ENCODE results near the gene ASPM.

- TF ChIP-seq CTCF (IDR thresholded peaks at IDR 0.05; ENCODE audit: insufficient read depth, low read length, poor library complexity, severe bottlenecking), result no peak
- no peak for TF ChIP-seq EZH2phosphoT487 (conservative IDR thresholded peaks at IDR 0.05; ENCODE audit: low read length)
Measured at GRCh38 chr1:197140121-197140520, 6.3 kb downstream of the ASPM start.
